GM20000 (cell line): ENCODE measurements around the gene OR1N1.

ENCODE experiments used
- DNase-seq: peaks from one replicate; pipeline ENCODE4 v3.0.0; 2012; ENCODE audit warnings: low spot score
- TF ChIP-seq, protein P1 (sequence below): IDR thresholded peaks from 2 replicates; pipeline ENCODE4 v1.5.1; 2012; ENCODE audit warnings: mild to moderate bottlenecking, control low read depth; ENCODE audit errors: extremely low read depth, missing control alignments

The OR1N1 gene, protein sequence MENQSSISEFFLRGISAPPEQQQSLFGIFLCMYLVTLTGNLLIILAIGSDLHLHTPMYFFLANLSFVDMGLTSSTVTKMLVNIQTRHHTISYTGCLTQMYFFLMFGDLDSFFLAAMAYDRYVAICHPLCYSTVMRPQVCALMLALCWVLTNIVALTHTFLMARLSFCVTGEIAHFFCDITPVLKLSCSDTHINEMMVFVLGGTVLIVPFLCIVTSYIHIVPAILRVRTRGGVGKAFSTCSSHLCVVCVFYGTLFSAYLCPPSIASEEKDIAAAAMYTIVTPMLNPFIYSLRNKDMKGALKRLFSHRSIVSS

DNA sequence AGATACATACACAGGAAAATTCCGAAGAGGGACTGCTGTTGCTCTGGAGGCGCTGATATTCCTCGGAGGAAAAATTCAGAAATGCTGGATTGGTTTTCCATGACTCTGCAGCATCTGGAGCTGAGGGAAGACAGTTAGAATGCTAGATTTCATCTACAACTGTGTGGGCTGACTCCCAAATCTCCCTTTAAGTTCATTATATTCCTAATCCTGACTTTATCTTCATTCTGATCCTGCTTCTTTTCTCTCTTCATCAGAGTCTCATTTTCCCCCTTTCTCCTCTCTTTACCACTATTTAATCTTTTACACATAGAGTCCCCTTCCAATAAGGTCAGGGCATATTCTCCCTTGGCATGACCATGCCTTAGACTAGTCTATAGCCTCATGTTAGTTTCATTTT lies at the start of gene OR1N1:
Gene OR1N1 (minus strand): TSS at position 101 of the 400 bp plus-strand sequence. CDS start 0 bp downstream, at position 101.
- DNase-seq: no peak
- TF ChIP-seq, protein P1, sequence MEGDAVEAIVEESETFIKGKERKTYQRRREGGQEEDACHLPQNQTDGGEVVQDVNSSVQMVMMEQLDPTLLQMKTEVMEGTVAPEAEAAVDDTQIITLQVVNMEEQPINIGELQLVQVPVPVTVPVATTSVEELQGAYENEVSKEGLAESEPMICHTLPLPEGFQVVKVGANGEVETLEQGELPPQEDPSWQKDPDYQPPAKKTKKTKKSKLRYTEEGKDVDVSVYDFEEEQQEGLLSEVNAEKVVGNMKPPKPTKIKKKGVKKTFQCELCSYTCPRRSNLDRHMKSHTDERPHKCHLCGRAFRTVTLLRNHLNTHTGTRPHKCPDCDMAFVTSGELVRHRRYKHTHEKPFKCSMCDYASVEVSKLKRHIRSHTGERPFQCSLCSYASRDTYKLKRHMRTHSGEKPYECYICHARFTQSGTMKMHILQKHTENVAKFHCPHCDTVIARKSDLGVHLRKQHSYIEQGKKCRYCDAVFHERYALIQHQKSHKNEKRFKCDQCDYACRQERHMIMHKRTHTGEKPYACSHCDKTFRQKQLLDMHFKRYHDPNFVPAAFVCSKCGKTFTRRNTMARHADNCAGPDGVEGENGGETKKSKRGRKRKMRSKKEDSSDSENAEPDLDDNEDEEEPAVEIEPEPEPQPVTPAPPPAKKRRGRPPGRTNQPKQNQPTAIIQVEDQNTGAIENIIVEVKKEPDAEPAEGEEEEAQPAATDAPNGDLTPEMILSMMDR: no peak

DNA sequence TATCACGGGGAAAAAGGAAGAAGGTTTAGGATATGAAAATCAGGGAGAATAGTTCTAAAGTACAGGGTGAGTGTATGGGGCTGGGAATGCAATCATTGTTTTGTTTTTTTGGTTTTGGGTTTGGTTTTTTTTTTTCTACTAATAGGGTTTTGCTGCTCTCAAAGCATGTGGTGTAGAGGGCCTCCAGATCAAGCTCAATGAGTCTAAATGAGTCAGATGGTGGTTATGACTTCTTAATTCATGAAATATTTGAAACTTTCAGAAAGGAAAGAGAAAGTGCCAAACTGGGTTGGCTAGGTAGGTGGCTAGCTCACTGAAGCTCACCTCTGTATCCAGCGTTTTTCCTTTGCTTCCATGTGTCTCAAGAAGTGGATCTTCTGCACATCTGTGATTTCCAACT lies 45.4 kb upstream of the OR1N1 start:
- TF ChIP-seq, protein P1: no peak
- no peak for DNase-seq

DNA sequence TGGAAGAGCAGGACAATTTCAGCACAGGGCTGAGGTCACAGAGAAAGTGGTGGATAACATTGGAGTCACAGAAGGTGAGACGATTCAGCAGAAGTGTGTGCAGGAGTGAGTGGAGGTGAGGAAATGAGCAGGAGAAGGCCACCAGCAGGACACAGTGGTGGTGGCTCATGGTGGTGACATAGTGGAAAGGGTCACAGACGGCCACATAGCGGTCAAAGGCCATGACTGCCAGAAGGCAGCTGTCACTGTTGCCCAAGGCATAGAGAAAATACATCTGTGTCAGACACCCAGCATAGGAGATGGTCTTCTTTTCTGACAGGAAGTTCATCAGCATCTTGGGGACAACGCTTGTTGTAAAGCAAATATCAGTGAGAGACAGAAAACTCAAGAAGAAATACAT lies 40.8 kb upstream of the OR1N1 start:
- DNase-seq: no peak
- TF ChIP-seq, protein P1: no peak

DNA sequence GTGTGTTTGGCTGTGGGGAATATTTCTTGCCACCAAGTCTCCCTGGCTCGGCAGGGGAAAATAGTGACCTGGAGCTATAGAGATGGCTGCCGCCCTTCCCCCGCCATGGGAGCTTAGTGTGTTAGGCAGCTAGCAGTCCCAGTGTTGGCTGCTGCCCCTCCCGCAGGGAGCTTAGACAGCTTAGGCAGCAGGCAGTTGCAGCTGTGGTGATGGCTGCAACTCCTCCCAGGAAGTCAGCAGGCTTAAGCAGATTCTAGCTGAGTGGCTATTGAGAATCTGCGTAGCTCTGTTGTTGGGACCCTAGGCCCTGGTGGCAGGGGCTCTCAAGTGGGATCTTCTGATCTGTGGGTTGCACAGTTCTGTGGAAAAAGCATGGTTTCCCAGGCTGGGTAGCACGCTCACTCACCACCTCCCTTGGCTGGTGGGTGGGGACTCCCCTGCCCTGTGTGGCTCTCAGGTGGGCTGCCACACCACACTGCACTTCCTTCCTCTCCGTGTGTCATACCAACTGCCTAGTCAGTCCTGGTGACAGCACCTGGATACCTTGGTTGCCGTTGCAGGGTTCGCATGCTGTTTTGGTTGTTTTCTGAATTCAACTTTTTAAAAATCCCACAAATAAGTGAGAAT lies 35.2 kb upstream of the OR1N1 start:
- TF ChIP-seq, protein P1: no peak
- no peak for DNase-seq

DNA sequence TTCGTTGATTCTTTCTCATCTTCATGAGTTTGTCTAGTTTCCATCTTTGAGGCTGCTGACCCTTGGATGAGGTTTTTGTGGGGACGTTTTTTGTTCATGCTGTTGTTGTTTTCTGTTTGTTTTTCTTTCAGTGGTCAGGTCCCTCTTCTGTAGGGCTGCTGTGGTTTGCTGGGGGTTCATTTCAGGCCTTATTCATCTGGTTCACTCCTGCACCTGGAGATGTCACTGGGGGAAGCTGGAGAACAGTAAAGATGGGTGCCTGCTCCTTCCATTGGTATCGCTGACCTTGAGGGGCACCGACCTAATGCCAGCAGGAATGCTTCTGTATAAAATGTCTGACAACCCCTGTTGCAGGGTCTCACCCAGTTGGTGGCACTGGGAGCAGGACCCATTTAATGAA lies 34.4 kb upstream of the OR1N1 start:
- TF ChIP-seq, protein P1: no peak
- DNase-seq: no peak

DNA sequence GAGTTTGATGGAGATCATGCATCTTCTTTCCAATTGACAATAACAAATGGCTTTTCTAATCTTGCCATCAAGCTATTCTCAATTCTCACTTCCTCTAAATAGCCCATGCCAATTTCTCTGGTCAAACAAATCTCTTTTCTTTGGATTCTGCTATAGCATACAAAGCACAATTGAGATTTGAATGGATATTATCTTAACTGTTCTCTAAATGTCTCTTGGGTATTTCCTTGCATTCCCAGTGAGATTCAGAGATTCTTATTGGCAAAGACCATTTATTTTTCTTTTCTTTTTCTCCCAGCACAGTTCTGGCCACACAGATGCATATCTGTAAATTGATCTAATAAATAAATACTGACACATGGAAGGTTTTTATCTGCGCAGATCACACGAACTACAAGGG lies 25.7 kb upstream of the OR1N1 start, which contains the start of gene OR1N2:
Gene OR1N2 (plus strand): TSS at position 301 of the 400 bp plus-strand sequence. CDS start 100 bp downstream, outside the sequence.
- DNase-seq: no peak
- TF ChIP-seq, protein P1: no peak

DNA sequence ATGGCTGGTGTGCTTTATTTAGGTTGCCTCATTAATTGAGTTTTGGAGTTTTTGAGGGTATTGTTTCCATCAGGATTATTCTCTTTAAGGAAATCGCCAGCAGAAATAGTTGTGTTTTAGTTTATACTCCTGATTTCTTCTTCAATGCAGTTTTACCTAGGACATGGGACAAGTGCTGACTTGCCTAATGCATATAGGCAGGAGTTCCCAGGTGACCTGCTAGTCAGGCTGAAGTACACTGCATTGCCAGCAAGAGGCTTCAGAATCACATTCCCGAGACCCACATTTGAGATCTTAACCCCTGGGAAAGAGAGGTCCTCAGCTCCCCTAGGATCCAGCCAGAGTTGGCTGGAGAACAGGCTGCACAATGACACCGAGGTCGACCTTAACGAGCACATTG lies 24.3 kb upstream of the OR1N1 start:
- TF ChIP-seq, protein P1: no peak
- no peak for DNase-seq
